ENCODE results near the gene MZF1.

DNA sequence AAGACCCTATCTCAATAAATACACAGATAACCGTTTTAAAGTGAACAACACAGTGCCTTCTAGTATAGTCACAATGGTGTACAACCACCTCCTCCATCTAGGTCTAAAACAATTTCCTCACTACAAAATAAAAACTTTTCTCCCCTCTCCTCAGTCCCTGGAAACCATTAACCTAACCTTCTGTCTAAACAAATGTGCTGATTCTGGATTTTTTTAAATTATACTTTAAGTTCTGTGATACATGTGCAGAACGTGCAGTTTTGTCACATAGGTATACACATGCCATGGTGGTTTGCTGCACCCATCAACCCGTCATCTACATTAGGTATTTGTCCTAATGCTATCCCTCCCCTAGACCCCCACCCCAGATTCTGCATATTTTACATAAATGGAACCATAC is 43.7 kb downstream of the MZF1 start:
- TF ChIP-seq, protein P1, sequence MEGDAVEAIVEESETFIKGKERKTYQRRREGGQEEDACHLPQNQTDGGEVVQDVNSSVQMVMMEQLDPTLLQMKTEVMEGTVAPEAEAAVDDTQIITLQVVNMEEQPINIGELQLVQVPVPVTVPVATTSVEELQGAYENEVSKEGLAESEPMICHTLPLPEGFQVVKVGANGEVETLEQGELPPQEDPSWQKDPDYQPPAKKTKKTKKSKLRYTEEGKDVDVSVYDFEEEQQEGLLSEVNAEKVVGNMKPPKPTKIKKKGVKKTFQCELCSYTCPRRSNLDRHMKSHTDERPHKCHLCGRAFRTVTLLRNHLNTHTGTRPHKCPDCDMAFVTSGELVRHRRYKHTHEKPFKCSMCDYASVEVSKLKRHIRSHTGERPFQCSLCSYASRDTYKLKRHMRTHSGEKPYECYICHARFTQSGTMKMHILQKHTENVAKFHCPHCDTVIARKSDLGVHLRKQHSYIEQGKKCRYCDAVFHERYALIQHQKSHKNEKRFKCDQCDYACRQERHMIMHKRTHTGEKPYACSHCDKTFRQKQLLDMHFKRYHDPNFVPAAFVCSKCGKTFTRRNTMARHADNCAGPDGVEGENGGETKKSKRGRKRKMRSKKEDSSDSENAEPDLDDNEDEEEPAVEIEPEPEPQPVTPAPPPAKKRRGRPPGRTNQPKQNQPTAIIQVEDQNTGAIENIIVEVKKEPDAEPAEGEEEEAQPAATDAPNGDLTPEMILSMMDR (IDR thresholded peaks at IDR 0.05) = no peak
- no peak for TF ChIP-seq POLR2A (IDR thresholded peaks at IDR 0.05)
